HepG2 (cell line): ENCODE data around the gene MAP2K2. TPM values are rescaled to one million over a fixed set of nuclear protein-coding genes. Genes with fewer than 3 reads are reported as not detected.
A peak's percentile ranks its signal among the peaks of the same experiment; 100 is the strongest.

Experiments used
- ARNT ChIP-seq: fragments of 450-650 bp; IDR thresholded peaks from 2 replicates; pipeline ENCODE4 v1.6.1; 2017
- ATAD3A ChIP-seq: sonication (generic); formaldehyde crosslinking; IDR thresholded peaks from 2 replicates; pipeline ENCODE4 v1.4.0; 2020; ENCODE audit warnings: missing genetic modification reagents
- BORCS8-MEF2B ChIP-seq: sonication (generic); formaldehyde crosslinking; IDR thresholded peaks from 2 replicates; pipeline ENCODE4 v1.8.0; 2022; ENCODE audit warnings: mild to moderate bottlenecking, missing genetic modification reagents
- CEBPB ChIP-seq: IDR thresholded peaks from 2 replicates; pipeline ENCODE4 v1.6.1; 2011; ENCODE audit warnings: low read depth, low read length, improper control_type of control experiment, borderline replicate concordance
- EED ChIP-seq: sonication (generic); formaldehyde crosslinking; IDR thresholded peaks from 2 replicates; pipeline ENCODE4 v1.5.0; 2020; ENCODE audit warnings: mild to moderate bottlenecking, missing genetic modification reagents
- GABPA ChIP-seq, 2 experiments: IDR thresholded peaks; 2 replicates each; pipeline ENCODE4 v1.6.1; 2011 to 2016; ENCODE audit warnings: low read depth in 2 of 2, low read length in 1 of 2, missing biosample characterization in 1 of 2, missing genetic modification characterization in 1 of 2
- HNRNPH1 ChIP-seq: fragments of 200-400 bp; formaldehyde crosslinking; optimal IDR thresholded peaks from 2 replicates; pipeline ENCODE3; 2017; ENCODE audit warnings: mild to moderate bottlenecking, low read depth, low read length
- LCORL ChIP-seq, 2 experiments: fragments of 450-650 bp in 1 of 2; sonication (generic) in 1 of 2; formaldehyde crosslinking in 1 of 2; IDR thresholded peaks; 2 replicates each; pipeline versions ENCODE4 v1.5.0 to v1.6.1; 2017 to 2020; ENCODE audit warnings: antibody characterized with exemption in 1 of 2, missing genetic modification reagents in 1 of 2
- PLRG1 ChIP-seq: fragments of 450-650 bp; conservative IDR thresholded peaks from 2 replicates; pipeline ENCODE4 v1.6.1; 2016
- RFX3 ChIP-seq: IDR thresholded peaks from 2 replicates; pipeline ENCODE4 v1.6.1; 2016; ENCODE audit warnings: missing biosample characterization, missing genetic modification reagents
- ZNF282 ChIP-seq: fragments of 450-650 bp; IDR thresholded peaks from 2 replicates; pipeline ENCODE4 v1.6.1; 2018; ENCODE audit not compliant: partially characterized antibody
- ZNF510 ChIP-seq: sonication (generic); formaldehyde crosslinking; IDR thresholded peaks from 2 replicates; pipeline ENCODE4 v1.4.0; 2020; ENCODE audit warnings: low read depth, mild to moderate bottlenecking, missing genetic modification reagents
- ZNF792 ChIP-seq: IDR thresholded peaks from 2 replicates; pipeline ENCODE4 v1.6.1; 2016
- ZSCAN25 ChIP-seq: sonication (generic); formaldehyde crosslinking; IDR thresholded peaks from 2 replicates; pipeline ENCODE4 v1.8.0; 2022; ENCODE audit warnings: mild to moderate bottlenecking, missing genetic modification reagents
- polyA plus RNA-seq, 8 experiments: library from polyadenylated mRNA; depleted of rRNA in 3 of 8; stranded (reverse) in 7 of 8; unstranded in 1 of 8; fragments of >200 nt; fragmentation: Illumina TruSeq in 4 of 8; extraction: Trizol in 4 of 8; gene quantifications; 2 replicates each; pipeline versions ENCODE4 v1.2.1 to v1.2.3, GENCODE V29; 2011 to 2016; ENCODE audit warnings: low read depth in 4 of 8, missing spikeins in 1 of 8, mixed read lengths in 1 of 8; ENCODE audit not compliant: insufficient read depth in 1 of 8
- total RNA-seq, 5 experiments: library from RNA; depleted of rRNA; stranded (reverse); fragments of >200 nt; fragmentation: Illumina TruSeq; extraction: Trizol; gene quantifications; 2 replicates each; pipeline ENCODE4 v1.2.3, GENCODE V29; 2016; ENCODE audit warnings: low read depth in 1 of 5
- TF ChIP-seq, protein P1 (sequence below): sonication (generic); formaldehyde crosslinking; IDR thresholded peaks from 2 replicates; pipeline ENCODE4 v1.4.0; 2020; ENCODE audit warnings: mild to moderate bottlenecking, low read depth, missing genetic modification reagents
- TF ChIP-seq, protein P2 (sequence below): sonication (generic); formaldehyde crosslinking; IDR thresholded peaks from 2 replicates; pipeline ENCODE4 v1.4.0; 2020; ENCODE audit warnings: missing genetic modification reagents
- TF ChIP-seq, protein P3 (sequence below), 2 experiments: IDR thresholded peaks; 2 replicates each; pipeline ENCODE4 v1.6.1; 2011 to 2012; ENCODE audit warnings: low read length in 2 of 2, borderline replicate concordance in 1 of 2, low read depth in 1 of 2, mild to moderate bottlenecking in 1 of 2, moderate library complexity in 1 of 2
- TF ChIP-seq, protein P4 (sequence below): sonication (generic); formaldehyde crosslinking; IDR thresholded peaks from 2 replicates; pipeline ENCODE4 v1.4.0; 2020; ENCODE audit warnings: missing genetic modification reagents, borderline replicate concordance
- TF ChIP-seq, protein P5 (sequence below): sonication (generic); formaldehyde crosslinking; IDR thresholded peaks from 2 replicates; pipeline ENCODE4 v1.4.0; 2020; ENCODE audit warnings: mild to moderate bottlenecking, missing genetic modification reagents

The MAP2K2 gene
- total and polyA plus RNA-seq, 2 of the 13 experiments (the other 11 are each of a cell fraction or from before 2014, with no cell fraction given): 70.3 to 80.9 TPM

DNA sequence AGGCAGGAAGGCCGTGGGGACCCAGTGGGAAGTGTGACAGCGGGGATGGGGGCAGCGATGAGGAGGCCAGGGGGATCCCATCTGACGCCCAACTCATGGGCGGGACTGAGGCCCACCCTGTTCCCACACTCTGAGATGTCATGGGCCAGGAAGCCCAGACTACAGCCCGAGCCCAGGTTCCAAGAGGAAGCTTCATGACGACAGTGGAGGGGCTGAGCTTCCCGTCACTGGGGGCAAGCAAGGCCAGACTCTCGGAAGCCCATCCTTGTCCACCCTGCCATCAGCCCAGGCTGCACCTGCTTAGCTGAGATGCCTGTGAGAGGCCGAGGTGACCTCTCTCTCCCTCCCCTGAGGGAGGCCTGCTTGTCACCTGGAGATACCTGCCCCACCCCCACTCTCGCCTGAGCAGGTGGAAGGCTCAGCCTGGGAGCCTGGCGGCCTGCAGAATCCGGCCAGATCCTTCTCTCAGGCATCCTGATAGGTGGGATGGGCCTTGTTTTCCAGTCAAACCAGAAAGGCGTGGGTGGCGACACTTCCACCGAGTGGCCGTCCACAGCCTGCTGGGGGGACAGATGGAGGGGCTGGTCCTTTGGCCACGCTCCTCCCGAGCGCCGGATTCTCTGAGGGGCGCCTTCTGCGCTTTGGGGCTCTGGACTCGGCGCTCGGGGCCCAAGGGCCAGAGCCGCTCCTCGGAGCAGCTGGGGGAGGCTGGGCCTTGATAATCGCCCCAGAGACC, 62.1 kb downstream of the MAP2K2 start (continued):
- no peak for TF ChIP-seq EED (CRISPR knock-in tag)
- TF ChIP-seq ZNF282: no peak
- no peak for TF ChIP-seq ZNF792 (CRISPR knock-in tag)
- no peak for TF ChIP-seq ATAD3A
- TF ChIP-seq, protein P1, sequence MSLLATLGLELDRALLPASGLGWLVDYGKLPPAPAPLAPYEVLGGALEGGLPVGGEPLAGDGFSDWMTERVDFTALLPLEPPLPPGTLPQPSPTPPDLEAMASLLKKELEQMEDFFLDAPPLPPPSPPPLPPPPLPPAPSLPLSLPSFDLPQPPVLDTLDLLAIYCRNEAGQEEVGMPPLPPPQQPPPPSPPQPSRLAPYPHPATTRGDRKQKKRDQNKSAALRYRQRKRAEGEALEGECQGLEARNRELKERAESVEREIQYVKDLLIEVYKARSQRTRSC (CRISPR knock-in tag): no peak
- TF ChIP-seq, protein P2, sequence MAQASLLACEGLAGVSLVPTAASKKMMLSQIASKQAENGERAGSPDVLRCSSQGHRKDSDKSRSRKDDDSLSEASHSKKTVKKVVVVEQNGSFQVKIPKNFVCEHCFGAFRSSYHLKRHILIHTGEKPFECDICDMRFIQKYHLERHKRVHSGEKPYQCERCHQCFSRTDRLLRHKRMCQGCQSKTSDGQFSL (CRISPR knock-in tag): no peak
- TF ChIP-seq HNRNPH1: no peak
- TF ChIP-seq, protein P3, sequence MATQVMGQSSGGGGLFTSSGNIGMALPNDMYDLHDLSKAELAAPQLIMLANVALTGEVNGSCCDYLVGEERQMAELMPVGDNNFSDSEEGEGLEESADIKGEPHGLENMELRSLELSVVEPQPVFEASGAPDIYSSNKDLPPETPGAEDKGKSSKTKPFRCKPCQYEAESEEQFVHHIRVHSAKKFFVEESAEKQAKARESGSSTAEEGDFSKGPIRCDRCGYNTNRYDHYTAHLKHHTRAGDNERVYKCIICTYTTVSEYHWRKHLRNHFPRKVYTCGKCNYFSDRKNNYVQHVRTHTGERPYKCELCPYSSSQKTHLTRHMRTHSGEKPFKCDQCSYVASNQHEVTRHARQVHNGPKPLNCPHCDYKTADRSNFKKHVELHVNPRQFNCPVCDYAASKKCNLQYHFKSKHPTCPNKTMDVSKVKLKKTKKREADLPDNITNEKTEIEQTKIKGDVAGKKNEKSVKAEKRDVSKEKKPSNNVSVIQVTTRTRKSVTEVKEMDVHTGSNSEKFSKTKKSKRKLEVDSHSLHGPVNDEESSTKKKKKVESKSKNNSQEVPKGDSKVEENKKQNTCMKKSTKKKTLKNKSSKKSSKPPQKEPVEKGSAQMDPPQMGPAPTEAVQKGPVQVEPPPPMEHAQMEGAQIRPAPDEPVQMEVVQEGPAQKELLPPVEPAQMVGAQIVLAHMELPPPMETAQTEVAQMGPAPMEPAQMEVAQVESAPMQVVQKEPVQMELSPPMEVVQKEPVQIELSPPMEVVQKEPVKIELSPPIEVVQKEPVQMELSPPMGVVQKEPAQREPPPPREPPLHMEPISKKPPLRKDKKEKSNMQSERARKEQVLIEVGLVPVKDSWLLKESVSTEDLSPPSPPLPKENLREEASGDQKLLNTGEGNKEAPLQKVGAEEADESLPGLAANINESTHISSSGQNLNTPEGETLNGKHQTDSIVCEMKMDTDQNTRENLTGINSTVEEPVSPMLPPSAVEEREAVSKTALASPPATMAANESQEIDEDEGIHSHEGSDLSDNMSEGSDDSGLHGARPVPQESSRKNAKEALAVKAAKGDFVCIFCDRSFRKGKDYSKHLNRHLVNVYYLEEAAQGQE (IDR thresholded peaks at IDR 0.05; ENCODE audit: borderline replicate concordance in 1 of 2, low read depth in 1 of 2, low read length in 2 of 2): no peak
- no peak for TF ChIP-seq GABPA (IDR thresholded peaks at IDR 0.05; ENCODE audit: low read depth, low read length)
- TF ChIP-seq GABPA (CRISPR knock-in tag; IDR thresholded peaks at IDR 0.05; ENCODE audit: low read depth): no peak
- TF ChIP-seq ZNF510 (CRISPR knock-in tag): no peak
- TF ChIP-seq ZSCAN25 (CRISPR knock-in tag): 0 out of 2 replicates have a peak, but pooled peaks have one; percentile 16
- TF ChIP-seq, protein P4, sequence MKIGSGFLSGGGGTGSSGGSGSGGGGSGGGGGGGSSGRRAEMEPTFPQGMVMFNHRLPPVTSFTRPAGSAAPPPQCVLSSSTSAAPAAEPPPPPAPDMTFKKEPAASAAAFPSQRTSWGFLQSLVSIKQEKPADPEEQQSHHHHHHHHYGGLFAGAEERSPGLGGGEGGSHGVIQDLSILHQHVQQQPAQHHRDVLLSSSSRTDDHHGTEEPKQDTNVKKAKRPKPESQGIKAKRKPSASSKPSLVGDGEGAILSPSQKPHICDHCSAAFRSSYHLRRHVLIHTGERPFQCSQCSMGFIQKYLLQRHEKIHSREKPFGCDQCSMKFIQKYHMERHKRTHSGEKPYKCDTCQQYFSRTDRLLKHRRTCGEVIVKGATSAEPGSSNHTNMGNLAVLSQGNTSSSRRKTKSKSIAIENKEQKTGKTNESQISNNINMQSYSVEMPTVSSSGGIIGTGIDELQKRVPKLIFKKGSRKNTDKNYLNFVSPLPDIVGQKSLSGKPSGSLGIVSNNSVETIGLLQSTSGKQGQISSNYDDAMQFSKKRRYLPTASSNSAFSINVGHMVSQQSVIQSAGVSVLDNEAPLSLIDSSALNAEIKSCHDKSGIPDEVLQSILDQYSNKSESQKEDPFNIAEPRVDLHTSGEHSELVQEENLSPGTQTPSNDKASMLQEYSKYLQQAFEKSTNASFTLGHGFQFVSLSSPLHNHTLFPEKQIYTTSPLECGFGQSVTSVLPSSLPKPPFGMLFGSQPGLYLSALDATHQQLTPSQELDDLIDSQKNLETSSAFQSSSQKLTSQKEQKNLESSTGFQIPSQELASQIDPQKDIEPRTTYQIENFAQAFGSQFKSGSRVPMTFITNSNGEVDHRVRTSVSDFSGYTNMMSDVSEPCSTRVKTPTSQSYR (CRISPR knock-in tag): peak; percentile 64; the same call in 1 of the 2 replicates
- peak; percentile 18; the same call in 1 of the 2 replicates for TF ChIP-seq BORCS8-MEF2B (CRISPR knock-in tag)
- TF ChIP-seq ARNT: no peak
- no peak for TF ChIP-seq PLRG1
- TF ChIP-seq LCORL (IDR thresholded peaks at IDR 0.05): no peak
- no peak for TF ChIP-seq LCORL (CRISPR knock-in tag; IDR thresholded peaks at IDR 0.05)
- TF ChIP-seq, protein P5, sequence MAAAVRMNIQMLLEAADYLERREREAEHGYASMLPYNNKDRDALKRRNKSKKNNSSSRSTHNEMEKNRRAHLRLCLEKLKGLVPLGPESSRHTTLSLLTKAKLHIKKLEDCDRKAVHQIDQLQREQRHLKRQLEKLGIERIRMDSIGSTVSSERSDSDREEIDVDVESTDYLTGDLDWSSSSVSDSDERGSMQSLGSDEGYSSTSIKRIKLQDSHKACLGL: 0 out of 2 replicates have a peak, but pooled peaks have one; percentile 32
- no peak for TF ChIP-seq CEBPB
- no peak for TF ChIP-seq RFX3 (CRISPR knock-in tag)
